ENCODE measurements around the gene CELF5.
"Not testable (repeated sequence)": the region's sequence is repeated elsewhere in the genome, so short reads cannot be mapped to it uniquely, and the experiment has no call there.

Gene CELF5

GRCh38 chr19:3189702-3190469 is 34.6 kb upstream of the CELF5 start:
- no peak for DNase-seq

- no peak for DNase-seq
Observed at GRCh38 chr19:3190470-3190770, 34.0 kb upstream of the CELF5 start.

GRCh38 chr19:3190921-3191805 is 33.3 kb upstream of the CELF5 start:
- no peak for DNase-seq

GRCh38 chr19:3191806-3192104 is 32.7 kb upstream of the CELF5 start:
- not testable (repeated sequence) for DNase-seq

- no peak for DNase-seq
Observed at GRCh38 chr19:3192228-3192635, 32.2 kb upstream of the CELF5 start.

GRCh38 chr19:3192684-3193083 is 31.8 kb upstream of the CELF5 start:
- DNase-seq, result no peak

GRCh38 chr19:3193256-3194105 is 31.0 kb upstream of the CELF5 start:
- no peak for DNase-seq

GRCh38 chr19:3194106-3195087 is 30.1 kb upstream of the CELF5 start:
- DNase-seq, result no peak

GRCh38 chr19:3196064-3196932 is 28.2 kb upstream of the CELF5 start:
- no peak for DNase-seq

GRCh38 chr19:3196933-3197205 is 27.6 kb upstream of the CELF5 start:
- DNase-seq, result no peak

- DNase-seq, result no peak
Observed at GRCh38 chr19:3198901-3199700, 25.4 kb upstream of the CELF5 start.

- no peak for DNase-seq
Observed at GRCh38 chr19:3201072-3201700, 23.3 kb upstream of the CELF5 start.

GRCh38 chr19:3201911-3202310 is 22.6 kb upstream of the CELF5 start:
- DNase-seq, result no peak

GRCh38 chr19:3202346-3202745 is 22.1 kb upstream of the CELF5 start:
- no peak for DNase-seq

GRCh38 chr19:3202895-3203294 is 21.6 kb upstream of the CELF5 start:
- DNase-seq, result not testable (repeated sequence)

- DNase-seq, result no peak
Observed at GRCh38 chr19:3203805-3204645, 20.4 kb upstream of the CELF5 start.

GRCh38 chr19:3204646-3205275 is 19.7 kb upstream of the CELF5 start:
- DNase-seq, result no peak
